ENCODE data around the gene OGFRL1. TPM values are rescaled to one million over a fixed set of nuclear protein-coding genes. Genes with fewer than 3 reads are reported as not detected.

OGFRL1 gene
- total and polyA plus RNA-seq, 2 experiments from 2014 or later: 1.1 to 4.5 TPM

GRCh38 chr6:71321314-71321713 is 32.7 kb downstream of the OGFRL1 start:
- no peaks in the 10 kb centered on the region for H3K4me1 ChIP-seq (ENCODE audit: low read depth)
- H3K9me3 ChIP-seq (ENCODE audit: low read depth): no peaks in the 10 kb centered on the region
- no peaks in the 10 kb centered on the region for H3K27me3 ChIP-seq
- H3K36me3 ChIP-seq: no peaks in the 10 kb centered on the region
- H3K27ac ChIP-seq: no peak overlapping the region
- DNase-seq (ENCODE audit: low read depth in 1 of 2, low spot score in 1 of 2): no peak
- no peak overlapping the region for H3K4me3 ChIP-seq
- TF ChIP-seq, protein P1, sequence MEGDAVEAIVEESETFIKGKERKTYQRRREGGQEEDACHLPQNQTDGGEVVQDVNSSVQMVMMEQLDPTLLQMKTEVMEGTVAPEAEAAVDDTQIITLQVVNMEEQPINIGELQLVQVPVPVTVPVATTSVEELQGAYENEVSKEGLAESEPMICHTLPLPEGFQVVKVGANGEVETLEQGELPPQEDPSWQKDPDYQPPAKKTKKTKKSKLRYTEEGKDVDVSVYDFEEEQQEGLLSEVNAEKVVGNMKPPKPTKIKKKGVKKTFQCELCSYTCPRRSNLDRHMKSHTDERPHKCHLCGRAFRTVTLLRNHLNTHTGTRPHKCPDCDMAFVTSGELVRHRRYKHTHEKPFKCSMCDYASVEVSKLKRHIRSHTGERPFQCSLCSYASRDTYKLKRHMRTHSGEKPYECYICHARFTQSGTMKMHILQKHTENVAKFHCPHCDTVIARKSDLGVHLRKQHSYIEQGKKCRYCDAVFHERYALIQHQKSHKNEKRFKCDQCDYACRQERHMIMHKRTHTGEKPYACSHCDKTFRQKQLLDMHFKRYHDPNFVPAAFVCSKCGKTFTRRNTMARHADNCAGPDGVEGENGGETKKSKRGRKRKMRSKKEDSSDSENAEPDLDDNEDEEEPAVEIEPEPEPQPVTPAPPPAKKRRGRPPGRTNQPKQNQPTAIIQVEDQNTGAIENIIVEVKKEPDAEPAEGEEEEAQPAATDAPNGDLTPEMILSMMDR (IDR thresholded peaks at IDR 0.05; ENCODE audit: low read depth, low read length): no peak

DNA sequence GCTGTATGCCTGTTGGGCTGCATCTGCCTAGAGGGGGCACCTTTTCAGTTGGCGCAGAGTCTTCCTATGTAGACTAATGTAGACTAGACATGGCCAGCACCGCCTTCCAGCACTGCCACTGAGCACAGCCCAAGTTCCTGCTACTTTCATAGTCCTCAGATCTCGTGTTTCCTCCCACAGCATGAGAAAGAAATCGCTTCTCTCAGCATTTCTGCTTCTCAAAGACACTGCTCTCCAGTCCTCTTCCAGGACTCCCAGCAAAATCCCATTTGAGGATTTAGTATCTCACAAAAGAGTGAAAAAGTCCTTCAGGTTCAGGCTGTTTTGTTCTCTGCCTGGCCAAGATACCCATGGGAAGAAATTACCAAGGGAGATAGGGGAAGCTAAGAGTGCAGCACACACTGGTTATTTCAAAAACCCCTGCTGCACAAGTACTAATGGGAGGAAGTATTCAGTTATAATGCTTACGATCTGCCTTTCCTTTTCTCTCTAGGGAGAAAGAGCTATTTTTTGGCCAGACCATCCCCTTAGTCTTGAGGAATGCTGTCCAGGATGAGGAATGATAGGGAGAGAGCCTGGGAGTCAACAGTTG is 35.7 kb downstream of the OGFRL1 start:
- Histone ChIP-seq H3K4me3 (no peak overlapping the region), H3K27ac (no peak overlapping the region), H3K36me3 (no peaks in the 10 kb centered on the region), H3K9me3 (ENCODE audit: low read depth) (no peaks in the 10 kb centered on the region), H3K4me1 (ENCODE audit: low read depth) (no peaks in the 10 kb centered on the region), H3K27me3 (no peaks in the 10 kb centered on the region)
- TF ChIP-seq, protein P1 (IDR thresholded peaks at IDR 0.05; ENCODE audit: low read depth, low read length): no peak
- no peak for DNase-seq (ENCODE audit: low read depth in 1 of 2, low spot score in 1 of 2)

GRCh38 chr6:71326611-71327010 is 38.0 kb downstream of the OGFRL1 start:
- Histone ChIP-seq H3K27me3 (no peaks in the 10 kb centered on the region), H3K27ac (no peak overlapping the region), H3K36me3 (no peaks in the 10 kb centered on the region), H3K4me3 (no peak overlapping the region), H3K9me3 (ENCODE audit: low read depth) (no peaks in the 10 kb centered on the region), H3K4me1 (ENCODE audit: low read depth) (no peaks in the 10 kb centered on the region)
- no peak for DNase-seq (ENCODE audit: low read depth in 1 of 2, low spot score in 1 of 2)
- TF ChIP-seq, protein P1 (IDR thresholded peaks at IDR 0.05; ENCODE audit: low read depth, low read length): no peak

GRCh38 chr6:71330501-71330900 is 41.9 kb downstream of the OGFRL1 start:
- Histone ChIP-seq H3K27me3 (no peaks in the 10 kb centered on the region), H3K9me3 (ENCODE audit: low read depth) (no peaks in the 10 kb centered on the region), H3K27ac (no peak overlapping the region), H3K4me1 (ENCODE audit: low read depth) (no peaks in the 10 kb centered on the region), H3K4me3 (no peak overlapping the region), H3K36me3 (no peaks in the 10 kb centered on the region)
- TF ChIP-seq, protein P1 (IDR thresholded peaks at IDR 0.05; ENCODE audit: low read depth, low read length): no peak
- no peak for DNase-seq (ENCODE audit: low read depth in 1 of 2, low spot score in 1 of 2)

DNA sequence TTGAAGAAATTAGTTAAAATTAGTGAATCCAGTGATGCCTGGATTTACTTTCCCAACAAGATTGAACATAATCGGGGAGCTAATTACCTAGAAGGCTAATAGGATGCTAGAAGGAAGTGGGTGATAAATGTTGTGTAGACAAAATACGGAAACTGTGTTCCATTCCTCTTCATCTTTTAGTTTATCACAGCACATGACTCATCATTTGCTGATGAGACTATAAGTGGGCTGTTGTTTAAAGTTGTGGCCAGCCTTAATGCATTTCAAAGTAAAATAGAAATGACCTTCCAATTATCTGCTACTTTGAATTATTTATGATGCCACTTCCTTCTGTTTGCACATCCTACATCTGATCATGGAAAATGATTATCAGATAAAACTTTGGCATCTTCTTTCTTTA is 43.4 kb downstream of the OGFRL1 start:
- Histone ChIP-seq H3K9me3 (ENCODE audit: low read depth) (no peaks in the 10 kb centered on the region), H3K4me3 (no peak overlapping the region), H3K36me3 (no peaks in the 10 kb centered on the region), H3K27ac (no peak overlapping the region), H3K27me3 (no peaks in the 10 kb centered on the region), H3K4me1 (ENCODE audit: low read depth) (no peaks in the 10 kb centered on the region)
- DNase-seq (ENCODE audit: low read depth in 1 of 2, low spot score in 1 of 2): no peak
- TF ChIP-seq, protein P1 (IDR thresholded peaks at IDR 0.05; ENCODE audit: low read depth, low read length): no peak

All from cardiac muscle cell (in vitro differentiated cells and primary cell).